ENCODE measurements around the gene CLDN5.

The CLDN5 gene

DNA sequence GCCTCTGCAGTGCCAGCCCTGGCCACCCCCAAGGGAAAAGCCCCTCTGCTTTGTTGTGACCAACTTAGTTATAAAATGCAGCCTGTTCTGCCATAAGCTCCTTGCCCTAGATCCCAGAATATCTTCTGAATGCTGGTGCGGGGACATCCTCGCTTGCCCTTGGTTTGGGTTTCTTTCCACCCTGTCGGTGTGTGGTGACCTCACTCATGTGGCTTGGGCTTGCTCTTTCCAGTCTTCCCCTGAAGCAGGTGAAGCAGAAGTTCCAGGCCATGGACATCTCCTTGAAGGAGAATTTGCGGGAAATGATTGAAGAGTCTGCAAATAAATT is 16.7 kb downstream of the CLDN5 start:
- no peak for DNase-seq (ENCODE audit: low read depth in 1 of 2, low spot score in 1 of 2)
- no peak overlapping the region for H3K4me3 ChIP-seq (replicated peaks; ENCODE audit: insufficient read depth, low read length)
- H3K27me3 ChIP-seq (ENCODE audit: insufficient read depth, poor library complexity, severe bottlenecking): no peaks in the 10 kb centered on the region
- H3K27ac ChIP-seq (replicated peaks): no peak overlapping the region
- no peak for TF ChIP-seq POLR2AphosphoS5 (IDR thresholded peaks at IDR 0.05; ENCODE audit: low read depth)
- TF ChIP-seq, protein P1, sequence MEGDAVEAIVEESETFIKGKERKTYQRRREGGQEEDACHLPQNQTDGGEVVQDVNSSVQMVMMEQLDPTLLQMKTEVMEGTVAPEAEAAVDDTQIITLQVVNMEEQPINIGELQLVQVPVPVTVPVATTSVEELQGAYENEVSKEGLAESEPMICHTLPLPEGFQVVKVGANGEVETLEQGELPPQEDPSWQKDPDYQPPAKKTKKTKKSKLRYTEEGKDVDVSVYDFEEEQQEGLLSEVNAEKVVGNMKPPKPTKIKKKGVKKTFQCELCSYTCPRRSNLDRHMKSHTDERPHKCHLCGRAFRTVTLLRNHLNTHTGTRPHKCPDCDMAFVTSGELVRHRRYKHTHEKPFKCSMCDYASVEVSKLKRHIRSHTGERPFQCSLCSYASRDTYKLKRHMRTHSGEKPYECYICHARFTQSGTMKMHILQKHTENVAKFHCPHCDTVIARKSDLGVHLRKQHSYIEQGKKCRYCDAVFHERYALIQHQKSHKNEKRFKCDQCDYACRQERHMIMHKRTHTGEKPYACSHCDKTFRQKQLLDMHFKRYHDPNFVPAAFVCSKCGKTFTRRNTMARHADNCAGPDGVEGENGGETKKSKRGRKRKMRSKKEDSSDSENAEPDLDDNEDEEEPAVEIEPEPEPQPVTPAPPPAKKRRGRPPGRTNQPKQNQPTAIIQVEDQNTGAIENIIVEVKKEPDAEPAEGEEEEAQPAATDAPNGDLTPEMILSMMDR (IDR thresholded peaks at IDR 0.05; ENCODE audit: insufficient read depth, low read length): no peak
- TF ChIP-seq, protein P2, sequence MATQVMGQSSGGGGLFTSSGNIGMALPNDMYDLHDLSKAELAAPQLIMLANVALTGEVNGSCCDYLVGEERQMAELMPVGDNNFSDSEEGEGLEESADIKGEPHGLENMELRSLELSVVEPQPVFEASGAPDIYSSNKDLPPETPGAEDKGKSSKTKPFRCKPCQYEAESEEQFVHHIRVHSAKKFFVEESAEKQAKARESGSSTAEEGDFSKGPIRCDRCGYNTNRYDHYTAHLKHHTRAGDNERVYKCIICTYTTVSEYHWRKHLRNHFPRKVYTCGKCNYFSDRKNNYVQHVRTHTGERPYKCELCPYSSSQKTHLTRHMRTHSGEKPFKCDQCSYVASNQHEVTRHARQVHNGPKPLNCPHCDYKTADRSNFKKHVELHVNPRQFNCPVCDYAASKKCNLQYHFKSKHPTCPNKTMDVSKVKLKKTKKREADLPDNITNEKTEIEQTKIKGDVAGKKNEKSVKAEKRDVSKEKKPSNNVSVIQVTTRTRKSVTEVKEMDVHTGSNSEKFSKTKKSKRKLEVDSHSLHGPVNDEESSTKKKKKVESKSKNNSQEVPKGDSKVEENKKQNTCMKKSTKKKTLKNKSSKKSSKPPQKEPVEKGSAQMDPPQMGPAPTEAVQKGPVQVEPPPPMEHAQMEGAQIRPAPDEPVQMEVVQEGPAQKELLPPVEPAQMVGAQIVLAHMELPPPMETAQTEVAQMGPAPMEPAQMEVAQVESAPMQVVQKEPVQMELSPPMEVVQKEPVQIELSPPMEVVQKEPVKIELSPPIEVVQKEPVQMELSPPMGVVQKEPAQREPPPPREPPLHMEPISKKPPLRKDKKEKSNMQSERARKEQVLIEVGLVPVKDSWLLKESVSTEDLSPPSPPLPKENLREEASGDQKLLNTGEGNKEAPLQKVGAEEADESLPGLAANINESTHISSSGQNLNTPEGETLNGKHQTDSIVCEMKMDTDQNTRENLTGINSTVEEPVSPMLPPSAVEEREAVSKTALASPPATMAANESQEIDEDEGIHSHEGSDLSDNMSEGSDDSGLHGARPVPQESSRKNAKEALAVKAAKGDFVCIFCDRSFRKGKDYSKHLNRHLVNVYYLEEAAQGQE (IDR thresholded peaks at IDR 0.05; ENCODE audit: insufficient replicate concordance, low read depth): no peak
- TF ChIP-seq GABPA (IDR thresholded peaks at IDR 0.05; ENCODE audit: low read depth): no peak
- TF ChIP-seq SPI1 (IDR thresholded peaks at IDR 0.05; ENCODE audit: borderline replicate concordance, low read depth): no peak

DNA sequence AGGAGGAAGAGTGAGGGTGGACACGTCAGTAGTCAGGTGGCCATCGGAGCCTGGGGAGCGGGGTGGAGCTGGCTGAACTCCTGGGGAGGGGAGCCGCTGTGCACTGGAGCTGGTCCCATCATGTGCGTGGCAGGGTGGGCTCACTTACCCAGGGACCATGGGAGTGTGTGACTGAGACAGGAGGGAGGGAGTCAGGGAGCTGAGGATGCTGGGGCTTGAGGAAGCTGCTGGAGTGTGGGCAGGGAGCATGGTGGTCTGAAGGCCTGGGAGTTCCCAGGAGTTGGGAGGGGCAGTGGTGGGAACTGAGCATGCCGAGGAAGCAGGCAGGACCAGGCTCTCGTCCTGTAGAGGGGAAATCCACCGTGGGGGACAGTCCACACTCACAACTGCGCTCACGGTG is 18.0 kb downstream of the CLDN5 start:
- Histone ChIP-seq H3K4me3 (replicated peaks; ENCODE audit: insufficient read depth, low read length) (no peak overlapping the region), H3K27me3 (ENCODE audit: insufficient read depth, poor library complexity, severe bottlenecking) (no peaks in the 10 kb centered on the region), H3K27ac (replicated peaks) (no peak overlapping the region)
- TF ChIP-seq, protein P2 (IDR thresholded peaks at IDR 0.05; ENCODE audit: insufficient replicate concordance, low read depth): no peak
- TF ChIP-seq GABPA (IDR thresholded peaks at IDR 0.05; ENCODE audit: low read depth): no peak
- no peak for TF ChIP-seq SPI1 (IDR thresholded peaks at IDR 0.05; ENCODE audit: borderline replicate concordance, low read depth)
- no peak for TF ChIP-seq POLR2AphosphoS5 (IDR thresholded peaks at IDR 0.05; ENCODE audit: low read depth)
- TF ChIP-seq, protein P1 (IDR thresholded peaks at IDR 0.05; ENCODE audit: insufficient read depth, low read length): no peak
- DNase-seq (ENCODE audit: low read depth in 1 of 2, low spot score in 1 of 2): no peak

DNA sequence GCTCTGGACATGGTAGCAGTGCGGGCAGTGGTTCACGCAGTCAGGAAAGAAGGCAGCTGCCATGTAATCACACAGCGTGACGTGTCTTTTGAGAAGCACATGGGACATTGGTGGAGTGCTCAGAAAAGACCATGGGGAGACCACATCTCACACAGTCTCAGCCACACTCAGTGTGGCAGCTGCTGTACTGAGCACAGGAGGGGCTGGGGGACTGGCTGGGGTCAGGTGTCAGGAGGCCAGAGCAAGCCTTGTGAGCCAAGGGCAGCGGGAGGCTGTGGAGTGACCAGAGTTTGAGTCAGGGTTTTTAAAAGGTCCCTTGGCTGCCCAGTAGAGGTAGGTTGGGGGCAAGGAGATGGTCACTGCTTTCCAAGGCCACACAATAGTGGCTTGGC is 18.5 kb downstream of the CLDN5 start:
- no peaks in the 10 kb centered on the region for H3K27me3 ChIP-seq (ENCODE audit: insufficient read depth, poor library complexity, severe bottlenecking)
- no peak for DNase-seq (ENCODE audit: low read depth in 1 of 2, low spot score in 1 of 2)
- TF ChIP-seq, protein P1 (IDR thresholded peaks at IDR 0.05; ENCODE audit: insufficient read depth, low read length): no peak
- no peak for TF ChIP-seq SPI1 (IDR thresholded peaks at IDR 0.05; ENCODE audit: borderline replicate concordance, low read depth)
- no peak for TF ChIP-seq POLR2AphosphoS5 (IDR thresholded peaks at IDR 0.05; ENCODE audit: low read depth)
- no peak for TF ChIP-seq GABPA (IDR thresholded peaks at IDR 0.05; ENCODE audit: low read depth)
- TF ChIP-seq, protein P2 (IDR thresholded peaks at IDR 0.05; ENCODE audit: insufficient replicate concordance, low read depth): no peak
- no peak overlapping the region for H3K27ac ChIP-seq (replicated peaks)
- H3K4me3 ChIP-seq (replicated peaks; ENCODE audit: insufficient read depth, low read length): no peak overlapping the region
